OCI-LY3 (cell line): ENCODE data around the gene SPDEF.

ENCODE experiments used
- H2AFZ ChIP-seq: fragments of 200-600, 300-600 bp; shearing (Covaris generic); 2 replicates; pipeline ENCODE4 v1.6.0; 2014; ENCODE audit warnings: antibody characterized with exemption, low read depth, low read length
- H3K27ac ChIP-seq: fragments of 200-600, 300-600 bp; sonication (generic); 2 replicates; pipeline ENCODE4 v1.5.1; 2014; ENCODE audit warnings: mild to moderate bottlenecking, low read length, moderate library complexity, mixed read lengths
- H3K27me3 ChIP-seq: fragments of 200-600, 300-600 bp; sonication (generic); 2 replicates; pipeline ENCODE4 v1.6.1; 2014; ENCODE audit warnings: low read depth, low read length, mixed read lengths
- H3K36me3 ChIP-seq: fragments of 200-600, 300-600 bp; sonication (generic); replicated peaks from 2 replicates; pipeline ENCODE3; 2014; ENCODE audit warnings: low read depth, low read length, mixed read lengths
- H3K4me1 ChIP-seq: fragments of 300-600, 200-600 bp; sonication (generic); 2 replicates; pipeline ENCODE4 v1.6.1; 2014; ENCODE audit warnings: low read length, mixed read lengths
- H3K4me2 ChIP-seq: fragments of 200-600, 300-600 bp; sonication (generic); 2 replicates; pipeline ENCODE4 v1.6.1; 2014; ENCODE audit warnings: low read length, mixed read lengths
- H3K4me3 ChIP-seq: fragments of 300-600, 200-600 bp; sonication (generic); 2 replicates; pipeline ENCODE4 v1.5.1; 2014; ENCODE audit warnings: antibody characterized with exemption, mild to moderate bottlenecking, low read length, moderate library complexity
- H3K79me2 ChIP-seq: fragments of 300-600, 200-600 bp; shearing (Covaris generic); 2 replicates; pipeline ENCODE4 v1.6.1; 2014; ENCODE audit warnings: mild to moderate bottlenecking, low read length, mixed read lengths
- H3K9ac ChIP-seq: fragments of 300-600, 200-600 bp; shearing (Covaris generic); 2 replicates; pipeline ENCODE4 v1.6.0; 2014; ENCODE audit warnings: mild to moderate bottlenecking, low read length, moderate library complexity
- H3K9me3 ChIP-seq: fragments of 200-600, 300-600 bp; shearing (Covaris generic); 2 replicates; pipeline ENCODE4 v1.6.1; 2014; ENCODE audit warnings: low read length, mixed read lengths; ENCODE audit not compliant: insufficient read depth
- H4K20me1 ChIP-seq: fragments of 200-600, 300-600 bp; sonication (generic); 2 replicates; pipeline ENCODE4 v1.6.1; 2016; ENCODE audit warnings: low read length, mixed read lengths; ENCODE audit not compliant: insufficient read depth
- CTCF ChIP-seq: fragments of 200-600, 300-600 bp; sonication (generic); IDR thresholded peaks from 2 replicates; pipeline ENCODE4 v1.5.1; 2014; ENCODE audit warnings: antibody characterized with exemption, low read length, low read depth
- EZH2phosphoT487 ChIP-seq: fragments of 200-600 bp; shearing (Covaris generic); IDR thresholded peaks from 2 replicates; pipeline ENCODE4 v1.6.1; 2018; ENCODE audit warnings: antibody characterized with exemption, mixed run types, low read depth

The SPDEF gene

GRCh38 chr6:34583861-34584604 lies 27.9 kb upstream of the SPDEF start:
- no peak overlapping the region for H3K27ac ChIP-seq
- H3K36me3 ChIP-seq: no peaks in the 10 kb centered on the region
- H3K4me3 ChIP-seq: no peak overlapping the region
- TF ChIP-seq CTCF (no peak), EZH2phosphoT487 (no peak)
- H3K4me1 ChIP-seq: no peaks in the 10 kb centered on the region
- H2AFZ ChIP-seq: no peak overlapping the region
- H3K79me2 ChIP-seq: no peaks in the 10 kb centered on the region
- no peak overlapping the region for H3K9ac ChIP-seq
- H3K27me3 ChIP-seq: no peaks in the 10 kb centered on the region
- no peaks in the 10 kb centered on the region for H3K9me3 ChIP-seq
- H3K4me2 ChIP-seq: no peak overlapping the region
- peaks cover 6% of the 10 kb centered on the region; the same call in 1 of the 2 replicates for H4K20me1 ChIP-seq

GRCh38 chr6:34583461-34583860 lies 27.3 kb upstream of the SPDEF start:
- peak; percentile 39; the same call in 1 of the 2 replicates for TF ChIP-seq CTCF
- TF ChIP-seq EZH2phosphoT487: no peak
- no peak overlapping the region for H3K4me2 ChIP-seq
- H3K4me3 ChIP-seq: no peak overlapping the region
- H3K79me2 ChIP-seq: no peaks in the 10 kb centered on the region
- H3K9ac ChIP-seq: no peak overlapping the region
- H3K36me3 ChIP-seq: no peaks in the 10 kb centered on the region
- no peak overlapping the region for H2AFZ ChIP-seq
- no peaks in the 10 kb centered on the region for H3K4me1 ChIP-seq
- H3K27me3 ChIP-seq: no peaks in the 10 kb centered on the region
- peaks cover 3% of the 10 kb centered on the region; the same call in 1 of the 2 replicates for H4K20me1 ChIP-seq
- H3K27ac ChIP-seq: no peak overlapping the region
- H3K9me3 ChIP-seq: no peaks in the 10 kb centered on the region

GRCh38 chr6:34581561-34581920 lies 25.4 kb upstream of the SPDEF start:
- H3K4me2 ChIP-seq: no peak overlapping the region
- H3K79me2 ChIP-seq: no peaks in the 10 kb centered on the region
- H3K4me1 ChIP-seq: no peaks in the 10 kb centered on the region
- no peaks in the 10 kb centered on the region for H3K36me3 ChIP-seq
- H3K9ac ChIP-seq: no peak overlapping the region
- TF ChIP-seq EZH2phosphoT487 (no peak), CTCF (no peak)
- no peak overlapping the region for H3K27ac ChIP-seq
- H3K27me3 ChIP-seq: no peaks in the 10 kb centered on the region
- no peak overlapping the region for H3K4me3 ChIP-seq
- no peaks in the 10 kb centered on the region for H3K9me3 ChIP-seq
- no peak overlapping the region for H2AFZ ChIP-seq
- 0 out of 2 replicates have a peak, but pooled peaks cover 3% of the 10 kb centered on the region for H4K20me1 ChIP-seq

GRCh38 chr6:34580707-34581560 lies 24.8 kb upstream of the SPDEF start:
- Histone ChIP-seq H4K20me1 (0 out of 2 replicates have a peak, but pooled peaks cover under 1% of the 10 kb centered on the region), H3K4me3 (no peak overlapping the region), H3K9ac (no peak overlapping the region), H3K36me3 (no peaks in the 10 kb centered on the region), H2AFZ (no peak overlapping the region), H3K4me2 (no peak overlapping the region), H3K9me3 (no peaks in the 10 kb centered on the region), H3K27me3 (no peaks in the 10 kb centered on the region), H3K4me1 (no peaks in the 10 kb centered on the region), H3K27ac (no peak overlapping the region), H3K79me2 (no peaks in the 10 kb centered on the region)
- TF ChIP-seq CTCF: no peak
- no peak for TF ChIP-seq EZH2phosphoT487
